Measurements from ENCODE around the gene INAVA. TPM values are rescaled to one million over a fixed set of nuclear protein-coding genes. Genes with fewer than 3 reads are reported as not detected.

INAVA gene
- total RNA-seq, 1 donor from 2014 or later = 42.2 TPM

DNA sequence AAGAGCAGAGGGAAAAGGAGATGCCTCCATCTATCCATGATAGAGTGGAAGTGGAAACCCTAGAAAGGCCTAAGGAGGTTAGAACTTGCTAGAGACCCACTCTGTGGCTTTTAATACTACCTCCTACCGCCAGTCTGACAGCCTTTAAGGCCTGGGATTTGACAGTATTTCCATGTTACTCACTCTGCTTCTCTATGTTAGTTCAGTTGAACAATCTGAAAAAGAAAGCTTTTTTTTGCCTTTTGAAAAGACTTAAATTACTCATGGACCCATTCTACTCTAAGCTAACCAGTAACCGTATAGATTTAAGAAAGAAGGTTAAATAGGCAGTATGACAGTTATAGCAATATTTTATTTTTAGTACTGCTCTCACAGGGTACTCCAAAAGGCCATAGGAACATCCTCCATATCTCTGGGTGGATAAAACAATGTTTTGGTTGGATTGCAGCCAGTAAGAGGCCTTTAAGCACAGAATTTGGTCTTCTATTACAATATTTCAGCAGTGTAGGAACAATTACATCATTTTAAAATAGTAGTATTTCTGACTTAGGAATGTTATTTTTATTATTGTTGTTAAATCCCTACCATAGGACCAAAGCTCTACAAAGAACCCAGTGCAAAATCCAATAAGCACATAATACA is 37.9 kb upstream of the INAVA start:
- H3K27ac ChIP-seq = no peak overlapping the region
- H3K27me3 ChIP-seq = no peaks in the 10 kb centered on the region
- H3K9me3 ChIP-seq = no peaks in the 10 kb centered on the region
- intact Hi-C loops (cut with DNase I) = no loop called here
- no peak for DNase-seq (ENCODE audit: extremely low spot score in 2 of 2)
- H3K36me3 ChIP-seq = peaks cover 0 to 57% of the 10 kb centered on the region in 2 donors
- TF ChIP-seq, protein P1, sequence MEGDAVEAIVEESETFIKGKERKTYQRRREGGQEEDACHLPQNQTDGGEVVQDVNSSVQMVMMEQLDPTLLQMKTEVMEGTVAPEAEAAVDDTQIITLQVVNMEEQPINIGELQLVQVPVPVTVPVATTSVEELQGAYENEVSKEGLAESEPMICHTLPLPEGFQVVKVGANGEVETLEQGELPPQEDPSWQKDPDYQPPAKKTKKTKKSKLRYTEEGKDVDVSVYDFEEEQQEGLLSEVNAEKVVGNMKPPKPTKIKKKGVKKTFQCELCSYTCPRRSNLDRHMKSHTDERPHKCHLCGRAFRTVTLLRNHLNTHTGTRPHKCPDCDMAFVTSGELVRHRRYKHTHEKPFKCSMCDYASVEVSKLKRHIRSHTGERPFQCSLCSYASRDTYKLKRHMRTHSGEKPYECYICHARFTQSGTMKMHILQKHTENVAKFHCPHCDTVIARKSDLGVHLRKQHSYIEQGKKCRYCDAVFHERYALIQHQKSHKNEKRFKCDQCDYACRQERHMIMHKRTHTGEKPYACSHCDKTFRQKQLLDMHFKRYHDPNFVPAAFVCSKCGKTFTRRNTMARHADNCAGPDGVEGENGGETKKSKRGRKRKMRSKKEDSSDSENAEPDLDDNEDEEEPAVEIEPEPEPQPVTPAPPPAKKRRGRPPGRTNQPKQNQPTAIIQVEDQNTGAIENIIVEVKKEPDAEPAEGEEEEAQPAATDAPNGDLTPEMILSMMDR (IDR thresholded peaks at IDR 0.05) = no peak
- no peak for TF ChIP-seq POLR2AphosphoS5 (IDR thresholded peaks at IDR 0.05; ENCODE audit: insufficient read depth in 1 of 2, low read depth in 1 of 2)
- no peak for TF ChIP-seq POLR2A (IDR thresholded peaks at IDR 0.05)
- no peaks in the 10 kb centered on the region for H3K4me1 ChIP-seq
- H3K4me3 ChIP-seq = no peak overlapping the region

DNA sequence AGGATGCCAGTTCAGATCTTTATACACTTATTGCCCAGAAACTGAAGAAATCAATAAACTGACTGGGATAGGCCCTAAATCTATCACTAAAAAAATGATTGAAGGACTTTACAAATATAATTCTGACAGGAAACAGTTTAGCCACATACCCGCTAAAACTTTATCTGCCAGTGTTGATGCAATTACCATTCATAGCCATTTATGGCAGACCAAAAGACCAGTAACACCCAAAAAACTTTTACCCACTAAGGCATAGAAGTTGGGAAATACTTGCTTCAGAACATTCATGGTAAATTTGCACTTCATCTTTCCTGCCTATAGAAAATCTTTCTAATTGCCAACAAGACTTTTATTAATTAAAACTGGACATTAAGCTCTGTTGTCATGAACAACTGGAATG is 36.9 kb upstream of the INAVA start:
- Histone ChIP-seq H3K27me3 (no peaks in the 10 kb centered on the region), H3K27ac (no peak overlapping the region), H3K4me3 (no peak overlapping the region), H3K4me1 (no peaks in the 10 kb centered on the region), H3K36me3 (peaks cover 0 to 52% of the 10 kb centered on the region in 2 donors), H3K9me3 (no peaks in the 10 kb centered on the region)
- intact Hi-C loops (cut with DNase I) = no loop called here
- TF ChIP-seq, protein P1 (IDR thresholded peaks at IDR 0.05) = no peak
- TF ChIP-seq POLR2AphosphoS5 (IDR thresholded peaks at IDR 0.05; ENCODE audit: insufficient read depth in 1 of 2, low read depth in 1 of 2) (no peak), POLR2A (IDR thresholded peaks at IDR 0.05) (no peak)
- no peak for DNase-seq (ENCODE audit: extremely low spot score in 2 of 2)

- intact Hi-C loops (cut with DNase I) = no loop called here
- Histone ChIP-seq H3K4me1 (no peaks in the 10 kb centered on the region), H3K9me3 (no peaks in the 10 kb centered on the region), H3K4me3 (no peak overlapping the region), H3K27ac (no peak overlapping the region), H3K27me3 (no peaks in the 10 kb centered on the region), H3K36me3 (peaks cover 0 to 20% of the 10 kb centered on the region in 2 donors)
- no peak for DNase-seq (ENCODE audit: extremely low spot score in 2 of 2)
- TF ChIP-seq, protein P1 (IDR thresholded peaks at IDR 0.05) = no peak
- TF ChIP-seq POLR2AphosphoS5 (IDR thresholded peaks at IDR 0.05; ENCODE audit: insufficient read depth in 1 of 2, low read depth in 1 of 2) (no peak), POLR2A (IDR thresholded peaks at IDR 0.05) (no peak)
These were observed 32.6 kb upstream of the INAVA start for GRCh38 chr1:200861937-200862647.

- peaks cover 0 to 13% of the 10 kb centered on the region in 2 donors for H3K36me3 ChIP-seq
- TF ChIP-seq POLR2A (IDR thresholded peaks at IDR 0.05) (no peak), POLR2AphosphoS5 (IDR thresholded peaks at IDR 0.05; ENCODE audit: insufficient read depth in 1 of 2, low read depth in 1 of 2) (no peak)
- TF ChIP-seq, protein P1 (IDR thresholded peaks at IDR 0.05) = no peak
- H3K27ac ChIP-seq = no peak overlapping the region
- no peaks in the 10 kb centered on the region for H3K9me3 ChIP-seq
- H3K27me3 ChIP-seq = no peaks in the 10 kb centered on the region
- no peak for DNase-seq (ENCODE audit: extremely low spot score in 2 of 2)
- no peaks in the 10 kb centered on the region for H3K4me1 ChIP-seq
- intact Hi-C loops (cut with DNase I) = no loop called here
- H3K4me3 ChIP-seq = no peak overlapping the region
These were observed 31.8 kb upstream of the INAVA start for GRCh38 chr1:200862713-200863415.
